Peyer's patch (tissue), 4 donors: ENCODE data around the gene PHF21B.

Source experiments
- POLR2A ChIP-seq, 2 donors: fragments of 450-650 bp; IDR thresholded peaks; one replicate each; pipeline ENCODE4 v1.5.1; 2017; ENCODE audit warnings: antibody characterized with exemption in 2 of 2, mild to moderate bottlenecking in 2 of 2, moderate library complexity in 2 of 2
- TF ChIP-seq, protein P1 (sequence below), 6 experiments: fragments of 450-650 bp in 4 of 6; fragments of 200-600 bp in 2 of 6; sonication (generic) in 1 of 6; IDR thresholded peaks; one replicate each; pipeline ENCODE4 v1.5.1; 2017 to 2019; ENCODE audit warnings: antibody characterized with exemption in 6 of 6, mild to moderate bottlenecking in 3 of 6, moderate library complexity in 1 of 6

- TF ChIP-seq, protein P1, sequence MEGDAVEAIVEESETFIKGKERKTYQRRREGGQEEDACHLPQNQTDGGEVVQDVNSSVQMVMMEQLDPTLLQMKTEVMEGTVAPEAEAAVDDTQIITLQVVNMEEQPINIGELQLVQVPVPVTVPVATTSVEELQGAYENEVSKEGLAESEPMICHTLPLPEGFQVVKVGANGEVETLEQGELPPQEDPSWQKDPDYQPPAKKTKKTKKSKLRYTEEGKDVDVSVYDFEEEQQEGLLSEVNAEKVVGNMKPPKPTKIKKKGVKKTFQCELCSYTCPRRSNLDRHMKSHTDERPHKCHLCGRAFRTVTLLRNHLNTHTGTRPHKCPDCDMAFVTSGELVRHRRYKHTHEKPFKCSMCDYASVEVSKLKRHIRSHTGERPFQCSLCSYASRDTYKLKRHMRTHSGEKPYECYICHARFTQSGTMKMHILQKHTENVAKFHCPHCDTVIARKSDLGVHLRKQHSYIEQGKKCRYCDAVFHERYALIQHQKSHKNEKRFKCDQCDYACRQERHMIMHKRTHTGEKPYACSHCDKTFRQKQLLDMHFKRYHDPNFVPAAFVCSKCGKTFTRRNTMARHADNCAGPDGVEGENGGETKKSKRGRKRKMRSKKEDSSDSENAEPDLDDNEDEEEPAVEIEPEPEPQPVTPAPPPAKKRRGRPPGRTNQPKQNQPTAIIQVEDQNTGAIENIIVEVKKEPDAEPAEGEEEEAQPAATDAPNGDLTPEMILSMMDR (IDR thresholded peaks at IDR 0.05), result no peak
- TF ChIP-seq POLR2A (IDR thresholded peaks at IDR 0.05), result no peak
Observed at GRCh38 chr22:44955102-44955501, 54.7 kb downstream of the PHF21B start.
